IPS-15b (cell line): ENCODE measurements around the gene LIPT2.

Experiments
- H3K27me3 ChIP-seq: one replicate; pipeline ENCODE4 v1.6.1; 2013; ENCODE audit warnings: low read length; ENCODE audit not compliant: control insufficient read depth, insufficient read depth
- H3K36me3 ChIP-seq: one replicate; pipeline ENCODE4 v1.6.1; 2013; ENCODE audit warnings: low read length; ENCODE audit not compliant: control insufficient read depth, insufficient read depth
- H3K4me1 ChIP-seq: one replicate; pipeline ENCODE4 v1.6.1; 2013; ENCODE audit warnings: mild to moderate bottlenecking, low read length; ENCODE audit not compliant: control insufficient read depth, insufficient read depth
- H3K4me3 ChIP-seq: one replicate; pipeline ENCODE4 v1.5.1; 2013; ENCODE audit warnings: low read depth, low read length
- H3K9ac ChIP-seq: one replicate; pipeline ENCODE4 v1.6.1; 2013; ENCODE audit warnings: low read depth, mild to moderate bottlenecking, low read length
- H3K9me3 ChIP-seq: one replicate; pipeline ENCODE4 v1.6.1; 2013; ENCODE audit warnings: mild to moderate bottlenecking, low read length; ENCODE audit not compliant: control insufficient read depth, insufficient read depth

Gene LIPT2

GRCh38 chr11:74493791-74494630 is 487 bp upstream of the LIPT2 start:
- Histone ChIP-seq H3K36me3 (no peaks in the 10 kb centered on the region), H3K4me1 (no peaks in the 10 kb centered on the region), H3K4me3 (peak overlapping the region; percentile 48), H3K9ac (no peak overlapping the region), H3K9me3 (no peaks in the 10 kb centered on the region), H3K27me3 (no peaks in the 10 kb centered on the region)

DNA sequence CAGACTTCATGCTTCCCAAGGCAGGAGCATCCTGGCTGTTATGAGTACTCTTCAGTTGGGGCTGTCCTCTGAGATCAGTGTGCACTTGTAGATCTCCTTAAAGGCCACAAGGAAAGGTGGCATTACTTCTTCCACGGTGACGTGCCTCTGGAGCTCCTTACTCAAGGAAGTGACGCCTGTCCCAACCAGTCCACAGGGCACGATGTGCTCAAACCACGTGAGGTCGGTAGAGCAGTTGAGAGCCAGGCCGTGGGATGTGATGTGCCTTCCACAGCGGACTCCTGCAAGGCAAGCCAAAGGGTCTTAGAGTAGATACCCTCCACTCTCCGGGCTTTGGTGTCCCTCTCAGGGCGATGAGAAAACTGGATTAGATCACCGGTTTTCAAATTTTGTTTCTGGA is 1.4 kb downstream of the LIPT2 start:
- Histone ChIP-seq H3K27me3 (no peaks in the 10 kb centered on the region), H3K9me3 (no peaks in the 10 kb centered on the region), H3K4me1 (no peaks in the 10 kb centered on the region), H3K4me3 (peak overlapping the region; percentile 15), H3K9ac (peak overlapping the region; percentile 32), H3K36me3 (no peaks in the 10 kb centered on the region)

- H3K9ac ChIP-seq, result no peak overlapping the region
- H3K27me3 ChIP-seq, result no peaks in the 10 kb centered on the region
- H3K9me3 ChIP-seq, result no peaks in the 10 kb centered on the region
- H3K4me1 ChIP-seq, result no peaks in the 10 kb centered on the region
- H3K4me3 ChIP-seq, result no peak overlapping the region
- no peaks in the 10 kb centered on the region for H3K36me3 ChIP-seq
Observed at GRCh38 chr11:74490941-74491340, 2.6 kb downstream of the LIPT2 start.

DNA sequence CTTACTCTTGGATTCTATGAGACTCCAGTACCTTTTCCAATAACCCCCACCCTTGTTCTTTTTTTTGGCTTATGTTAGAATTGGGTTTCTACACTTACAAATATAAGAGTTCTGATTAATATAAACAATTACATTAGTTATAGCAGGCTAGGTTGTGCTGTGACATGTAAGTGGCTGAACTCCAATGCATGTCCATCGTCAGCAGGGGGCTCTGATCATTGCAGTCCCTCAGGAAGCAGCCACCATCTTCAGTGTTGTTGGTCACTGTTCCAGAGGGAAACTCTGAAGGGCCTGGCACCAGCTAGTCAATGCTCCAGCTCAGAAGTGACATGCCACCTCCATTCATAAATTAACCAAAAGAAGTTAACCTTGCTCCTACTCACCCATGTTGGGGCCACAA is 5.6 kb downstream of the LIPT2 start:
- H3K4me1 ChIP-seq, result no peaks in the 10 kb centered on the region
- no peak overlapping the region for H3K4me3 ChIP-seq
- H3K9ac ChIP-seq, result no peak overlapping the region
- no peaks in the 10 kb centered on the region for H3K36me3 ChIP-seq
- H3K9me3 ChIP-seq, result no peaks in the 10 kb centered on the region
- H3K27me3 ChIP-seq, result no peaks in the 10 kb centered on the region

- Histone ChIP-seq H3K36me3 (no peaks in the 10 kb centered on the region), H3K27me3 (no peaks in the 10 kb centered on the region), H3K9ac (no peak overlapping the region), H3K9me3 (no peaks in the 10 kb centered on the region), H3K4me3 (no peak overlapping the region), H3K4me1 (no peaks in the 10 kb centered on the region)
Observed at GRCh38 chr11:74485868-74486267, 7.7 kb downstream of the LIPT2 start.

- no peak overlapping the region for H3K4me3 ChIP-seq
- no peaks in the 10 kb centered on the region for H3K4me1 ChIP-seq
- H3K9ac ChIP-seq, result no peak overlapping the region
- H3K27me3 ChIP-seq, result no peaks in the 10 kb centered on the region
- H3K36me3 ChIP-seq, result no peaks in the 10 kb centered on the region
- H3K9me3 ChIP-seq, result no peaks in the 10 kb centered on the region
Observed at GRCh38 chr11:74480688-74481417, 12.7 kb downstream of the LIPT2 start.

GRCh38 chr11:74479732-74480123 is 13.8 kb downstream of the LIPT2 start:
- no peak overlapping the region for H3K4me3 ChIP-seq
- H3K9me3 ChIP-seq, result no peaks in the 10 kb centered on the region
- H3K36me3 ChIP-seq, result no peaks in the 10 kb centered on the region
- no peak overlapping the region for H3K9ac ChIP-seq
- no peaks in the 10 kb centered on the region for H3K4me1 ChIP-seq
- no peaks in the 10 kb centered on the region for H3K27me3 ChIP-seq

DNA sequence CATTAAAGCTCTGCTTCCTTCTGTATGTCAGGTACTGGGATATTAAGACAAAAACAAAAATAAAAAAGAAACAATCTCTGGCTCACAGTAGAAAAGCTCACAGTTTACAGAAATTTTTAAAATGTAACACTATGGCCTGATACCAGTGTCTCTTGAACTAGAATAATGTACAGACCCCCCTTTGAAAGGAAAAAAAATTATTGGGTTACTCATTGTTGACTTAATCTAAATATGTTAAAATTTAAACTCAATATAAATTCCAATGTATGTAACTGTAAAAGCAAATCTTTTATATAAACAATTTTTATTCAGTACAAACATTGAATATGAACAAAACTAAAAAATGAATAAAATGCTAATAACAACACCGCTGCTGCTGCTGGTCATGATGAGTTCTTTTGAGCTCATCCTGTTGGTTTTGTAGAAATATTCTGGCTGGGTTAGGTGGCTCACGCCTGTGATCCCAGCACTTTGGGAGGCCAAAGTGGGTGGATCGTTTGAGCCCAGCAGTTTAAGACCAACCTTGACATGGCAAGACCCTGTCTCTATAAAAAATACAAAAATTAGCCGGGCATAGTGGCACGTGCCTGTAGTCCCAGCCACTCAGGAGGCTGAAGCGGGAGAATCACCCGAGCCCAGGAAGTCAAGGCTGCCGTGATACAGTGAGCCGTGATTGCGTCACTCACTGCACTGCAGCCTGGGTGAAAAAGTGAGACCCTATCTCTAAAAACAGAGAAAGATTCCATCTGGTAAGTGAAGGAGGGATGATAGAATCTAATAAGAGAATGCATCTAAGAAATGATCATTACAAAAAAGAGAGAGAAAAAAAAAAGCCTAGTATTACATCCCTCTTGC is 14.4 kb downstream of the LIPT2 start:
- H3K4me3 ChIP-seq, result no peak overlapping the region
- no peaks in the 10 kb centered on the region for H3K27me3 ChIP-seq
- no peaks in the 10 kb centered on the region for H3K4me1 ChIP-seq
- no peak overlapping the region for H3K9ac ChIP-seq
- no peaks in the 10 kb centered on the region for H3K36me3 ChIP-seq
- no peaks in the 10 kb centered on the region for H3K9me3 ChIP-seq

- no peak overlapping the region for H3K9ac ChIP-seq
Observed at GRCh38 chr11:74476536-74476935, 17.0 kb downstream of the LIPT2 start.

GRCh38 chr11:74474316-74474715 is 19.2 kb downstream of the LIPT2 start:
- no peak overlapping the region for H3K9ac ChIP-seq
- H3K36me3 ChIP-seq, result no peaks in the 10 kb centered on the region
- no peaks in the 10 kb centered on the region for H3K9me3 ChIP-seq
- H3K4me3 ChIP-seq, result no peak overlapping the region
- no peaks in the 10 kb centered on the region for H3K27me3 ChIP-seq
- H3K4me1 ChIP-seq, result no peaks in the 10 kb centered on the region

More at GRCh38 chr11:74476536-74476935, 17.0 kb downstream of the LIPT2 start:
- no peaks in the 10 kb centered on the region for H3K36me3 ChIP-seq
- no peaks in the 10 kb centered on the region for H3K4me1 ChIP-seq
- no peaks in the 10 kb centered on the region for H3K27me3 ChIP-seq
- no peaks in the 10 kb centered on the region for H3K9me3 ChIP-seq
- no peak overlapping the region for H3K4me3 ChIP-seq

DNA sequence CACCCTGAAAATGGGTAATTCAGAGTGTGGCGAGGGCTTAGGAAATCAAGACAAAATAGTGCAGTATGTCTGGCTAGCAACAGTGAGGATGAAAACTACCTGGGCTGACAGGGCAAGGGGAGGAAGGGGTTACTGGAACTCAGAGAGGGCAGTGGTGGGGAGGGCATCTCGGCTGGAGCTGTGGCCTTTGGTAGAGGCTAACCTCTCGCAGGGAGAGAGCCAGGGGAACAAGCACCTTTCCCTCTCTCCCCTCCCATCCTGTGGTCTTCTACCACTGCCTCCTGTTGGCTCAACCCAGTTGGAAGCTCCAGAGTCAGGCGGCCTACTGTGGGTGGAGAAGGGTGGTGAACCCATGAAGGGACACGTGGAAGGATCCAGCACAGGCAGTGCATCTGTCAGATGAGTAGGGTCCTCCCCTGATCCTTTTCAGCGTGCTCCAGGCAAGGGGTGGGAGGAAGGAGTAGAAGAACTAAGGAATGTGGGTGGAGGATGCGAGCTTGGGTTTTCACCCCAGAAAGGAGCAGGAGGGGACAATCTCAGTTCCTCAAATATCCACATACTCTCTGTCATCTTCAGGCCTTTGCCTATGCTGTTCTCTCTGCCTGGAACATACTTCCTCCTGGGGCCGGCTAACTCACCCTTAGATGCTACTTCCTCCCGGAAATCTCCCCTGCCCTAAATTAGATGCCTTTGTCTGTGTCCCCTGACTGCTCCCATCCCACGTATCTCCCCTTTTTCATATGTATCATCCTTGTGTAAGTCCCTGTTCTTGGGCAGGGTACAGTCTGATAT is 19.9 kb downstream of the LIPT2 start:
- Histone ChIP-seq H3K4me3 (no peak overlapping the region), H3K9me3 (no peaks in the 10 kb centered on the region), H3K4me1 (no peaks in the 10 kb centered on the region), H3K36me3 (no peaks in the 10 kb centered on the region), H3K27me3 (no peaks in the 10 kb centered on the region), H3K9ac (no peak overlapping the region)
